IMR-90 (cell line): ENCODE results near the gene NUFIP1. TPM values are rescaled to one million over a fixed set of nuclear protein-coding genes. Genes with fewer than 3 reads are reported as not detected.
"Not testable (repeated sequence)": the region's sequence is repeated elsewhere in the genome, so short reads cannot be mapped to it uniquely, and the experiment has no call there.

Experiments used
- ATAC-seq: fragments of 200-7000 bp; cut with Tn5 transposase; 2 replicates; pipeline ENCODE4 v1.9.1; 2020; ENCODE audit warnings: low read depth, mild to moderate bottlenecking, moderate library complexity
- BruUV-seq: library from RNA; stranded (reverse); fragments of 400-500 nt; replicated peaks from 2 replicates; lab custom pipeline; 2021; lab: Mats Ljungman, UMichigan
- CTCF ChIA-PET: fragments of 300-600 bp; formaldehyde crosslinking; extraction: SDS; loops from one replicate; lab custom pipeline; 2021; ENCODE audit warnings: antibody characterized with exemption; lab: Yijun Ruan, JAX
- POLR2A ChIA-PET: fragments of 300-600 bp; sonication (Branson Sonifier 250); formaldehyde crosslinking; loops from one replicate; lab custom pipeline; 2022; ENCODE audit warnings: antibody characterized with exemption; ENCODE audit not compliant: unreplicated experiment; lab: Charles Lee
- DNase-seq: peaks from one replicate; pipeline ENCODE4 v3.0.0; 2013
- H2AFZ ChIP-seq: replicated peaks from 2 replicates; pipeline ENCODE3; 2013; ENCODE audit warnings: low read length, mild to moderate bottlenecking; ENCODE audit not compliant: poor library complexity
- H2AK5ac ChIP-seq: 2 replicates; pipeline ENCODE4 v1.6.1; 2013; ENCODE audit warnings: low read depth, low read length, inconsistent platforms
- H2AK9ac ChIP-seq: replicated peaks from 2 replicates; pipeline ENCODE3; 2013; ENCODE audit warnings: mild to moderate bottlenecking, low read depth, low read length, moderate library complexity; ENCODE audit not compliant: poor library complexity
- H2BK120ac ChIP-seq: 2 replicates; pipeline ENCODE4 v1.6.1; 2013; ENCODE audit warnings: low read depth, low read length, inconsistent platforms
- H2BK15ac ChIP-seq: 3 replicates; pipeline ENCODE4 v1.6.1; 2013; ENCODE audit warnings: low read depth, low read length, inconsistent platforms
- H2BK20ac ChIP-seq: 2 replicates; pipeline ENCODE4 v1.6.1; 2013; ENCODE audit warnings: low read depth, mild to moderate bottlenecking, inconsistent platforms, low read length, moderate library complexity
- H2BK5ac ChIP-seq: 2 replicates; pipeline ENCODE4 v1.6.1; 2013; ENCODE audit warnings: mild to moderate bottlenecking, low read depth, low read length, inconsistent platforms; ENCODE audit not compliant: poor library complexity, severe bottlenecking
- H3K14ac ChIP-seq: replicated peaks from 2 replicates; pipeline ENCODE4 v1.6.1; 2013; ENCODE audit warnings: low read depth, low read length, inconsistent platforms
- H3K18ac ChIP-seq: 2 replicates; pipeline ENCODE4 v1.6.1; 2013; ENCODE audit warnings: low read depth, low read length, control low read depth
- H3K23ac ChIP-seq: 2 replicates; pipeline ENCODE4 v1.6.1; 2013; ENCODE audit warnings: low read depth, low read length, inconsistent platforms
- H3K27ac ChIP-seq: 2 replicates; pipeline ENCODE4 v1.5.1; 2013; ENCODE audit warnings: mild to moderate bottlenecking, control low read depth, low read length; ENCODE audit not compliant: insufficient read depth
- H3K27me3 ChIP-seq: 2 replicates; pipeline ENCODE4 v1.6.1; 2013; ENCODE audit warnings: low read length; ENCODE audit not compliant: control insufficient read depth, insufficient read depth
- H3K36me3 ChIP-seq: 2 replicates; pipeline ENCODE4 v1.6.1; 2013; ENCODE audit warnings: low read length, mixed read lengths; ENCODE audit not compliant: control insufficient read depth, insufficient read depth
- H3K4ac ChIP-seq: 2 replicates; pipeline ENCODE4 v1.6.1; 2013; ENCODE audit warnings: low read depth, low read length, inconsistent platforms
- H3K4me1 ChIP-seq: 2 replicates; pipeline ENCODE4 v1.6.1; 2013; ENCODE audit warnings: low read length, mixed read lengths; ENCODE audit not compliant: control insufficient read depth, insufficient read depth
- H3K4me2 ChIP-seq: 2 replicates; pipeline ENCODE4 v1.6.1; 2013; ENCODE audit warnings: low read depth, mild to moderate bottlenecking, control low read depth, low read length, moderate library complexity
- H3K4me3 ChIP-seq: 2 replicates; pipeline ENCODE4 v1.5.1; 2013; ENCODE audit warnings: low read depth, mild to moderate bottlenecking, control low read depth, low read length, moderate library complexity; ENCODE audit not compliant: insufficient read depth
- H3K56ac ChIP-seq: 2 replicates; pipeline ENCODE4 v1.6.1; 2013; ENCODE audit warnings: low read length, inconsistent platforms; ENCODE audit not compliant: insufficient read depth; ENCODE audit errors: extremely low read depth
- H3K79me1 ChIP-seq, 2 experiments: 2 replicates each; pipeline ENCODE4 v1.6.1; 2013; ENCODE audit warnings: low read length in 2 of 2, inconsistent platforms in 1 of 2, low read depth in 1 of 2
- H3K9ac ChIP-seq: 2 replicates; pipeline ENCODE4 v1.6.1; 2013; ENCODE audit warnings: low read depth, low read length, control low read depth
- H3K9me1 ChIP-seq: 2 replicates; pipeline ENCODE4 v1.6.1; 2013; ENCODE audit warnings: low read length, inconsistent platforms; ENCODE audit not compliant: insufficient read depth
- H3K9me3 ChIP-seq: 2 replicates; pipeline ENCODE4 v1.6.1; 2013; ENCODE audit warnings: low read length; ENCODE audit not compliant: control insufficient read depth, insufficient read depth
- H4K20me1 ChIP-seq: 2 replicates; pipeline ENCODE4 v1.6.1; 2013; ENCODE audit warnings: low read length, inconsistent platforms; ENCODE audit not compliant: insufficient read depth
- H4K5ac ChIP-seq: 2 replicates; pipeline ENCODE4 v1.6.1; 2013; ENCODE audit warnings: mild to moderate bottlenecking, low read depth, low read length, control low read depth
- H4K8ac ChIP-seq, 2 experiments: 2 replicates each; pipeline ENCODE4 v1.6.1; 2013; ENCODE audit warnings: low read depth in 2 of 2, low read length in 2 of 2, control low read depth in 1 of 2, inconsistent platforms in 1 of 2
- H4K91ac ChIP-seq: 2 replicates; pipeline ENCODE4 v1.6.1; 2013; ENCODE audit warnings: low read depth, low read length, inconsistent platforms; ENCODE audit not compliant: insufficient read depth
- WGBS, 2 experiments: methylation state at CpG; one replicate each; pipeline versions ENCODE4 v1.1.5 to v1.1.7; 2013; ENCODE audit warnings: missing lambda C conversion rate in 2 of 2; ENCODE audit not compliant: insufficient read length in 1 of 2; ENCODE audit errors: extremely low coverage in 2 of 2; 5-methylcytosine and 5-hydroxymethylcytosine counted together
- dilution Hi-C: fragments of 300-500 bp; cut with HindIII; formaldehyde crosslinking; loops from one replicate; pipeline ENCODE4 v1.14.3; 2018; ENCODE audit warnings: low sequenced_read_pairs; ENCODE audit not compliant: unreplicated experiment
- in situ Hi-C: fragments of 300-500 bp; cut with MboI; formaldehyde crosslinking; loops from 3 replicates; pipeline ENCODE4 v1.14.3; 2019; ENCODE audit warnings: low sequenced_read_pairs, inconsistent platforms, mixed read lengths
- intact Hi-C: fragments of 100-400 bp; cut with micrococcal nuclease; formaldehyde crosslinking; loops from 2 replicates; pipeline ENCODE4 v1.10.0; 2022
- polyA plus RNA-seq, 3 experiments: library from polyadenylated mRNA; depleted of rRNA; stranded (reverse); fragments of >200 nt; gene quantifications; 2 replicates each; pipeline ENCODE4 v1.2.3, GENCODE V29; 2012; ENCODE audit warnings: low replicate concordance in 1 of 3
- total RNA-seq: library from RNA; depleted of rRNA; stranded (reverse); fragments of >200 nt; gene quantifications from 2 replicates; pipeline ENCODE4 v1.2.3, GENCODE V29; 2012

NUFIP1 gene
- total and polyA plus RNA-seq, 2 of the 4 experiments (the other 2 are of a cell fraction) = 1.4 to 2.3 TPM

DNA sequence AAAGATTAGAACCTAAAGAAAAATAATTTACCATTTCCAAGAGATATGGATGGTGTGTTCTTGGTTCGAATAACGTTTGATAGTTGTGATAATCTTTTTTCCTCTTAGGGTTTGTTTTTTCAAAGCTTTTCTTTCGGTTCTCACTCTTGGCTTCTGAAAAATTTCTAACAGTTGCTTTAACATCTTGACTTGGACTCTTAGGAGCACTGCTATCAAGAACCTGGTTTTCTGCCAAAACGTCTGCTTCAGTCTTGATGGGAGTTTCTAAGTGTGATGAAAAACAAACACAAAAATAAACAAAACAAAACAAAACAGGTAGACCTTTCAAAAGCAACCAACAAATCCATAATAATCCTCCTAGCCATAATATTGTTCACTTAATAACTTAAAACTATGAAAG, 45.9 kb downstream of the NUFIP1 start:
- H2BK15ac ChIP-seq, H2AFZ ChIP-seq, H4K91ac ChIP-seq, H2BK120ac ChIP-seq, H3K27ac ChIP-seq, DNase-seq, H2AK5ac ChIP-seq, H3K9ac ChIP-seq, H3K9me3 ChIP-seq, H3K4me3 ChIP-seq, H4K20me1 ChIP-seq, H2BK20ac ChIP-seq, H3K27me3 ChIP-seq, H3K79me1 ChIP-seq, H4K8ac ChIP-seq, BruUV-seq, H4K5ac ChIP-seq, H3K56ac ChIP-seq, H3K18ac ChIP-seq, H3K4ac ChIP-seq, H3K4me2 ChIP-seq, H3K4me1 ChIP-seq, H2BK5ac ChIP-seq, dilution Hi-C loops, intact Hi-C loops, in situ Hi-C loops, H3K14ac ChIP-seq, H3K36me3 ChIP-seq, H3K9me1 ChIP-seq, ATAC-seq, H3K23ac ChIP-seq, POLR2A ChIA-PET, H2AK9ac ChIP-seq: not testable (repeated sequence)
- WGBS, 2 experiments = no CpG with 5 or more reads among the region's 4 CpGs
- CTCF ChIA-PET = interaction anchor here (1.3 kb wide), 1 partner anchor 26 kb away, joined by 3 read pairs; no protein-coding TSS in a partner anchor
